RWPE2 (cell line): ENCODE results near the gene FCF1.

Source experiments
- ATAC-seq: fragments of 200-7000 bp; cut with Tn5 transposase; 3 replicates; pipeline ENCODE4 v1.9.1; 2021; ENCODE audit warnings: low read depth
- DNase-seq: peaks from one replicate; pipeline ENCODE4 v3.0.0-alpha.2; 2020; ENCODE audit warnings: low spot score
- H3K27ac ChIP-seq: fragments of 450-650 bp; 2 replicates; pipeline ENCODE4 v1.5.1; 2017; ENCODE audit warnings: mild to moderate bottlenecking; ENCODE audit not compliant: poor library complexity, severe bottlenecking
- H3K27me3 ChIP-seq: fragments of 250-450 bp; sonication (Bioruptor Pico); 2 replicates; pipeline ENCODE4 v1.5.1; 2021; ENCODE audit warnings: mild to moderate bottlenecking, moderate library complexity; ENCODE audit not compliant: insufficient read depth, poor library complexity, severe bottlenecking
- H3K36me3 ChIP-seq: fragments of 250-450 bp; sonication (Bioruptor Pico); 2 replicates; pipeline ENCODE4 v1.5.1; 2020; ENCODE audit warnings: low read depth, mild to moderate bottlenecking, moderate library complexity
- H3K4me1 ChIP-seq: fragments of 250-450 bp; sonication (Bioruptor Pico); 2 replicates; pipeline ENCODE4 v1.5.1; 2021; ENCODE audit warnings: mild to moderate bottlenecking, moderate library complexity; ENCODE audit not compliant: insufficient read depth, poor library complexity, severe bottlenecking
- H3K4me3 ChIP-seq: fragments of 250-450 bp; sonication (Bioruptor Pico); 2 replicates; pipeline ENCODE4 v1.5.1; 2021; ENCODE audit warnings: mild to moderate bottlenecking, moderate library complexity; ENCODE audit not compliant: severe bottlenecking
- H3K9me3 ChIP-seq: fragments of 250-450 bp; sonication (Bioruptor Pico); 2 replicates; pipeline ENCODE4 v1.5.1; 2021; ENCODE audit warnings: mild to moderate bottlenecking, moderate library complexity; ENCODE audit not compliant: severe bottlenecking
- TF ChIP-seq, protein P1 (sequence below): fragments of 450-650 bp; IDR thresholded peaks from one replicate; pipeline ENCODE4 v1.5.1; 2017; ENCODE audit warnings: mild to moderate bottlenecking, moderate library complexity; ENCODE audit not compliant: poor library complexity, severe bottlenecking

The FCF1 gene

DNA sequence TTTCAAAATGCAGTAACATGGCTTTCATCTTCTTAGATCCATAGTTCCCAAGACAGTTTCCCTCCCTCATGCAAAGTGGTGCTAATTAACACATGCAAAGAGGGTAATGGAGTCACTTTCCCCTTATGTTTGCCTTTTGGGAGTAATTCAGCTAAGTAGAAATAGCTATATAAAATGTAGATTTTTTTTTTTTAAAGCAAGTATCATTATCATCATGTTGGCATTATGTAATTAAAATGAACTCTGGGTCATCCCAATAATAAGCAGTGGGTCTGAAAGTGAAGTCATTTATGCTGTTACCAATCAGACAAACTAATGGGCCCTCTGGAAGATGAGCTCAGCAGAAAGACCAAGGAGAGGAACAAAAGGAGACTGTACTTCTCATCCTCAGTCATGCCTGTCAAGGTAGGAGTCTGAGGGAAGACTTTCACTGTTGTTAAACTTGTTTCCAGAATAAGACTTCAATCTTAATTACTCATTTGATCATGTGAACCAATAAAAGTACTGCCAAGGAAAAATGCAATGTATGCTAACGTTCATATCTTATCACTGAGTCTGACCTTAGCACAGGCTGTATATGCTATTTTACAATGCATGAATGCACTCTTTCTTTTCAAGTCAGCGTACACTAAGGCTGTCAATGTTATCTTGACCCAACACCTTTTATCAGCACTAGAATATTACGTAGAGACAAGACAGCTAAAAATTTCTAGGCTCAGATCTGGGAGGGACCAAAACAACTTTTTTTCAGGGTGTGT, 26.8 kb upstream of the FCF1 start:
- no peaks in the 10 kb centered on the region for H3K27me3 ChIP-seq
- H3K9me3 ChIP-seq, result no peaks in the 10 kb centered on the region
- H3K4me3 ChIP-seq, result no peak overlapping the region
- DNase-seq, result no peak
- no peak overlapping the region for H3K27ac ChIP-seq
- H3K36me3 ChIP-seq, result peaks cover 93% of the 10 kb centered on the region
- TF ChIP-seq, protein P1, sequence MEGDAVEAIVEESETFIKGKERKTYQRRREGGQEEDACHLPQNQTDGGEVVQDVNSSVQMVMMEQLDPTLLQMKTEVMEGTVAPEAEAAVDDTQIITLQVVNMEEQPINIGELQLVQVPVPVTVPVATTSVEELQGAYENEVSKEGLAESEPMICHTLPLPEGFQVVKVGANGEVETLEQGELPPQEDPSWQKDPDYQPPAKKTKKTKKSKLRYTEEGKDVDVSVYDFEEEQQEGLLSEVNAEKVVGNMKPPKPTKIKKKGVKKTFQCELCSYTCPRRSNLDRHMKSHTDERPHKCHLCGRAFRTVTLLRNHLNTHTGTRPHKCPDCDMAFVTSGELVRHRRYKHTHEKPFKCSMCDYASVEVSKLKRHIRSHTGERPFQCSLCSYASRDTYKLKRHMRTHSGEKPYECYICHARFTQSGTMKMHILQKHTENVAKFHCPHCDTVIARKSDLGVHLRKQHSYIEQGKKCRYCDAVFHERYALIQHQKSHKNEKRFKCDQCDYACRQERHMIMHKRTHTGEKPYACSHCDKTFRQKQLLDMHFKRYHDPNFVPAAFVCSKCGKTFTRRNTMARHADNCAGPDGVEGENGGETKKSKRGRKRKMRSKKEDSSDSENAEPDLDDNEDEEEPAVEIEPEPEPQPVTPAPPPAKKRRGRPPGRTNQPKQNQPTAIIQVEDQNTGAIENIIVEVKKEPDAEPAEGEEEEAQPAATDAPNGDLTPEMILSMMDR, result no peak
- no peaks in the 10 kb centered on the region for H3K4me1 ChIP-seq
- no peak for ATAC-seq

DNA sequence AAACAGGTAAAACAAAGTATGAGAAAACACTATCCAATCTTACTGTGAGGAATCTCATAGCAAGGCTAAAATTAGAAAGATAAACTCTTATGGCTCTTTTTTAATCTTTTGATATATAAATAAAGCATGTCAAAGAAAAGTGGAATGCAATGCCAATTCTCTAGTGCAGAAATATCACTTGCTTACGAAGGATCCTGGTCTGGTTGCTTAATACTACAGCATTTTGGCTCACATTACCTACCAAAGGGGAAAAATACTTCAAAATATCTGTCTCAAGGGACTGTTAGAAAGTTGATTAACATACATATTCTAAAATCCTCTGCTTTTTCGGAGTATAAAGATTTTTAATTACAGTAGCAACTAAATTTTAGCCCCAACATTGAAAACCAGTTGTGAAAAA, 21.5 kb upstream of the FCF1 start:
- no peak overlapping the region for H3K4me3 ChIP-seq
- H3K36me3 ChIP-seq, result peaks cover 67% of the 10 kb centered on the region
- no peaks in the 10 kb centered on the region for H3K9me3 ChIP-seq
- no peaks in the 10 kb centered on the region for H3K27me3 ChIP-seq
- DNase-seq (no peak), ATAC-seq (no peak)
- H3K4me1 ChIP-seq, result no peaks in the 10 kb centered on the region
- no peak overlapping the region for H3K27ac ChIP-seq
- TF ChIP-seq, protein P1, result no peak

DNA sequence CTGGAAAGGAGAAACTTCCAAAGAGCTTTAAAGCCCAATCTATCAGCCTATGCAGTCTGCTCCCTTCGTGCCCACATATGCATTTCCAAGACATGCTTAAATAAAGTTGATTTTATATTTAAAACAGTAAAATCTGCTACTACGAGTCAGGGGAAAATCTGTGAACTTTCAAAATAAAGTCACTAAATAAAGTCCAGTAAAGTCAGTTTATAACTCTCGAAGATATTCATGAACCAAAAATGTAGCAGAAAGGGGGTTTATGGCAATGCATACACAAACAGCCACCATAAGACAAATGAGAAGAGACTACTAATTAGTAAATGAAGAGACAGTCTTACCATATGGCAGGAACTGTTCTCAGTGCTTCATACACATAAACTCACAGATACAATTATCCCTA, 19.8 kb upstream of the FCF1 start:
- ATAC-seq (no peak), DNase-seq (no peak)
- no peak overlapping the region for H3K4me3 ChIP-seq
- H3K9me3 ChIP-seq, result no peaks in the 10 kb centered on the region
- TF ChIP-seq, protein P1, result no peak
- H3K36me3 ChIP-seq, result peaks cover 66% of the 10 kb centered on the region
- H3K27ac ChIP-seq, result no peak overlapping the region
- H3K4me1 ChIP-seq, result no peaks in the 10 kb centered on the region
- H3K27me3 ChIP-seq, result no peaks in the 10 kb centered on the region

DNA sequence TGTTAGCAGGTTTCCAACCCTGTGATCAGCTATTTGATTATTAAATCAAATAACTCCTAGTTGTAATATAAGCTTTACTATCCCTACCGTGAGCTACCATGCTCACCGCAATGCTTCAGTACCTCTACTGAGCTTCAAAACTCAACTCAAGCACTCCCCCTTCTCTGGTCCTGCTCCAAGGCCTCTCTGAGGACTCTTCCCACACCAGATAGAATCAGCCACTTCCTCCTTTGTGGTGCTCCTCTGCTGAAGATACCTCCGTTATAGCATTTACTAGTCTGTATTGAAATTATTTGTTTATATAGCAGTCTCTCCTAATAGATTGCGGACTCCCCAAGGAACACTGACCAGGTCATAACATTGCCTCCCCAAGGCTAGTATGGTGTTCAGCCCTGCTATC, 17.5 kb upstream of the FCF1 start:
- peaks cover 9% of the 10 kb centered on the region for H3K4me1 ChIP-seq
- no peak overlapping the region for H3K27ac ChIP-seq
- H3K27me3 ChIP-seq, result no peaks in the 10 kb centered on the region
- TF ChIP-seq, protein P1, result no peak
- H3K36me3 ChIP-seq, result peaks cover 52% of the 10 kb centered on the region
- no peak overlapping the region for H3K4me3 ChIP-seq
- no peaks in the 10 kb centered on the region for H3K9me3 ChIP-seq
- no peak for DNase-seq
- ATAC-seq, result no peak

DNA sequence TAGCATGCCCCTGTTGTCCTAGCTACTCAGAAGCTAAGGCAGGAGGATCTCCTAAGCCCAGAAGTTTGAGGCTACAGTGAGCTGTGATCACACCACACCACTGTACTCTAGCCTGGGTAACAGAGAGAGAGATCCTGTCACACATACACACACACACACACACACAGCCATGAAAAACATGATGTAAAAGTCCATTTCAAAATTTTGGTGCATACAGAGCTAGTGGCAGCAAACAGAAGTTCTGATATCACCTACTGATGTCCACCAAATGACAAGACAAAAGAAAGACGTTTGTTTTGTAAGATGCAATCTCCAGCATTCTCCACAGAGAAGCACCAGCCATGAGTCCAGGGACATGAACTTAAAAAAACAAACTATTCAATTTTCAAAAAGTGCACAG, 15.9 kb upstream of the FCF1 start:
- no peak for ATAC-seq
- no peaks in the 10 kb centered on the region for H3K9me3 ChIP-seq
- DNase-seq, result no peak
- TF ChIP-seq, protein P1, result no peak
- no peak overlapping the region for H3K4me3 ChIP-seq
- H3K27ac ChIP-seq, result no peak overlapping the region
- H3K4me1 ChIP-seq, result peaks cover 9% of the 10 kb centered on the region
- peaks cover 52% of the 10 kb centered on the region for H3K36me3 ChIP-seq
- no peaks in the 10 kb centered on the region for H3K27me3 ChIP-seq
